GM10266 (cell line): ENCODE measurements around the gene TMEM17.

Experiments
- DNase-seq: peaks from one replicate; pipeline ENCODE4 v3.0.0; 2012; ENCODE audit errors: extremely low spot score
- CTCF ChIP-seq: IDR thresholded peaks from 2 replicates; pipeline ENCODE4 v1.5.1; 2012; ENCODE audit warnings: mild to moderate bottlenecking, low read depth; ENCODE audit not compliant: control insufficient read depth, insufficient read depth; ENCODE audit errors: missing control alignments

The TMEM17 gene

GRCh38 chr2:62455957-62456692 is 49.9 kb downstream of the TMEM17 start:
- no peak for DNase-seq
- TF ChIP-seq CTCF = no peak

GRCh38 chr2:62453955-62454354 is 52.0 kb downstream of the TMEM17 start:
- TF ChIP-seq CTCF = no peak
- no peak for DNase-seq

GRCh38 chr2:62452701-62453454 is 53.1 kb downstream of the TMEM17 start:
- no peak for TF ChIP-seq CTCF
- no peak for DNase-seq

- no peak for DNase-seq
- no peak for TF ChIP-seq CTCF
Measured at GRCh38 chr2:62450716-62451191, 55.2 kb downstream of the TMEM17 start.
